IMR-90 (cell line): ENCODE measurements around the gene PTPRN2. TPM values are rescaled to one million over a fixed set of nuclear protein-coding genes. Genes with fewer than 3 reads are reported as not detected.

Experiments used
- ATAC-seq: fragments of 200-7000 bp; cut with Tn5 transposase; 2 replicates; pipeline ENCODE4 v1.9.1; 2020; ENCODE audit warnings: low read depth, mild to moderate bottlenecking, moderate library complexity
- BruUV-seq: library from RNA; stranded (reverse); fragments of 400-500 nt; replicated peaks from 2 replicates; lab custom pipeline; 2021; lab: Mats Ljungman, UMichigan
- CTCF ChIA-PET: fragments of 300-600 bp; formaldehyde crosslinking; extraction: SDS; loops from one replicate; lab custom pipeline; 2021; ENCODE audit warnings: antibody characterized with exemption; lab: Yijun Ruan, JAX
- POLR2A ChIA-PET: fragments of 300-600 bp; sonication (Branson Sonifier 250); formaldehyde crosslinking; loops from one replicate; lab custom pipeline; 2022; ENCODE audit warnings: antibody characterized with exemption; ENCODE audit not compliant: unreplicated experiment; lab: Charles Lee
- DNase-seq: peaks from one replicate; pipeline ENCODE4 v3.0.0; 2013
- H2AFZ ChIP-seq: replicated peaks from 2 replicates; pipeline ENCODE3; 2013; ENCODE audit warnings: low read length, mild to moderate bottlenecking; ENCODE audit not compliant: poor library complexity
- H2AK5ac ChIP-seq: 2 replicates; pipeline ENCODE4 v1.6.1; 2013; ENCODE audit warnings: low read depth, low read length, inconsistent platforms
- H2AK9ac ChIP-seq: replicated peaks from 2 replicates; pipeline ENCODE3; 2013; ENCODE audit warnings: mild to moderate bottlenecking, low read depth, low read length, moderate library complexity; ENCODE audit not compliant: poor library complexity
- H2BK120ac ChIP-seq: 2 replicates; pipeline ENCODE4 v1.6.1; 2013; ENCODE audit warnings: low read depth, low read length, inconsistent platforms
- H2BK15ac ChIP-seq: 3 replicates; pipeline ENCODE4 v1.6.1; 2013; ENCODE audit warnings: low read depth, low read length, inconsistent platforms
- H2BK20ac ChIP-seq: 2 replicates; pipeline ENCODE4 v1.6.1; 2013; ENCODE audit warnings: low read depth, mild to moderate bottlenecking, inconsistent platforms, low read length, moderate library complexity
- H2BK5ac ChIP-seq: 2 replicates; pipeline ENCODE4 v1.6.1; 2013; ENCODE audit warnings: mild to moderate bottlenecking, low read depth, low read length, inconsistent platforms; ENCODE audit not compliant: poor library complexity, severe bottlenecking
- H3K14ac ChIP-seq: replicated peaks from 2 replicates; pipeline ENCODE4 v1.6.1; 2013; ENCODE audit warnings: low read depth, low read length, inconsistent platforms
- H3K18ac ChIP-seq: 2 replicates; pipeline ENCODE4 v1.6.1; 2013; ENCODE audit warnings: low read depth, low read length, control low read depth
- H3K23ac ChIP-seq: 2 replicates; pipeline ENCODE4 v1.6.1; 2013; ENCODE audit warnings: low read depth, low read length, inconsistent platforms
- H3K27ac ChIP-seq: 2 replicates; pipeline ENCODE4 v1.5.1; 2013; ENCODE audit warnings: mild to moderate bottlenecking, control low read depth, low read length; ENCODE audit not compliant: insufficient read depth
- H3K27me3 ChIP-seq: 2 replicates; pipeline ENCODE4 v1.6.1; 2013; ENCODE audit warnings: low read length; ENCODE audit not compliant: control insufficient read depth, insufficient read depth
- H3K36me3 ChIP-seq: 2 replicates; pipeline ENCODE4 v1.6.1; 2013; ENCODE audit warnings: low read length, mixed read lengths; ENCODE audit not compliant: control insufficient read depth, insufficient read depth
- H3K4ac ChIP-seq: 2 replicates; pipeline ENCODE4 v1.6.1; 2013; ENCODE audit warnings: low read depth, low read length, inconsistent platforms
- H3K4me1 ChIP-seq: 2 replicates; pipeline ENCODE4 v1.6.1; 2013; ENCODE audit warnings: low read length, mixed read lengths; ENCODE audit not compliant: control insufficient read depth, insufficient read depth
- H3K4me2 ChIP-seq: 2 replicates; pipeline ENCODE4 v1.6.1; 2013; ENCODE audit warnings: low read depth, mild to moderate bottlenecking, control low read depth, low read length, moderate library complexity
- H3K4me3 ChIP-seq: 2 replicates; pipeline ENCODE4 v1.5.1; 2013; ENCODE audit warnings: low read depth, mild to moderate bottlenecking, control low read depth, low read length, moderate library complexity; ENCODE audit not compliant: insufficient read depth
- H3K56ac ChIP-seq: 2 replicates; pipeline ENCODE4 v1.6.1; 2013; ENCODE audit warnings: low read length, inconsistent platforms; ENCODE audit not compliant: insufficient read depth; ENCODE audit errors: extremely low read depth
- H3K79me1 ChIP-seq, 2 experiments: 2 replicates each; pipeline ENCODE4 v1.6.1; 2013; ENCODE audit warnings: low read length in 2 of 2, inconsistent platforms in 1 of 2, low read depth in 1 of 2
- H3K9ac ChIP-seq: 2 replicates; pipeline ENCODE4 v1.6.1; 2013; ENCODE audit warnings: low read depth, low read length, control low read depth
- H3K9me1 ChIP-seq: 2 replicates; pipeline ENCODE4 v1.6.1; 2013; ENCODE audit warnings: low read length, inconsistent platforms; ENCODE audit not compliant: insufficient read depth
- H3K9me3 ChIP-seq: 2 replicates; pipeline ENCODE4 v1.6.1; 2013; ENCODE audit warnings: low read length; ENCODE audit not compliant: control insufficient read depth, insufficient read depth
- H4K20me1 ChIP-seq: 2 replicates; pipeline ENCODE4 v1.6.1; 2013; ENCODE audit warnings: low read length, inconsistent platforms; ENCODE audit not compliant: insufficient read depth
- H4K5ac ChIP-seq: 2 replicates; pipeline ENCODE4 v1.6.1; 2013; ENCODE audit warnings: mild to moderate bottlenecking, low read depth, low read length, control low read depth
- H4K8ac ChIP-seq, 2 experiments: 2 replicates each; pipeline ENCODE4 v1.6.1; 2013; ENCODE audit warnings: low read depth in 2 of 2, low read length in 2 of 2, control low read depth in 1 of 2, inconsistent platforms in 1 of 2
- H4K91ac ChIP-seq: 2 replicates; pipeline ENCODE4 v1.6.1; 2013; ENCODE audit warnings: low read depth, low read length, inconsistent platforms; ENCODE audit not compliant: insufficient read depth
- BHLHE40 ChIP-seq: fragments of 150-350 bp; IDR thresholded peaks from 2 replicates; pipeline ENCODE4 v1.6.1; 2016; ENCODE audit warnings: mild to moderate bottlenecking, low read depth, low read length
- CEBPB ChIP-seq: IDR thresholded peaks from 2 replicates; pipeline ENCODE4 v1.6.1; 2012; ENCODE audit warnings: low read depth, low read length, improper control_type of control experiment
- CHD1 ChIP-seq: IDR thresholded peaks from 2 replicates; pipeline ENCODE4 v1.6.1; 2012; ENCODE audit warnings: low read depth, low read length, improper control_type of control experiment
- FOS ChIP-seq: fragments of 150-350 bp; IDR thresholded peaks from 2 replicates; pipeline ENCODE4 v1.6.1; 2016; ENCODE audit warnings: low read depth, low read length
- MAFK ChIP-seq: IDR thresholded peaks from 2 replicates; pipeline ENCODE4 v1.6.1; 2012; ENCODE audit warnings: low read depth, low read length, improper control_type of control experiment
- MAZ ChIP-seq: IDR thresholded peaks from 2 replicates; pipeline ENCODE4 v1.6.1; 2012; ENCODE audit warnings: low read depth, mild to moderate bottlenecking, low read length, improper control_type of control experiment, moderate library complexity, borderline replicate concordance
- MXI1 ChIP-seq: IDR thresholded peaks from 2 replicates; pipeline ENCODE4 v1.6.1; 2012; ENCODE audit warnings: low read depth, mild to moderate bottlenecking, low read length, moderate library complexity, borderline replicate concordance
- NFE2L2 ChIP-seq: fragments of 150-350 bp; IDR thresholded peaks from 2 replicates; pipeline ENCODE4 v1.6.1; 2016; ENCODE audit warnings: low read depth, mild to moderate bottlenecking, low read length
- POLR2A ChIP-seq: IDR thresholded peaks from 2 replicates; pipeline ENCODE4 v1.6.1; 2012; ENCODE audit warnings: mild to moderate bottlenecking, low read depth, low read length
- RAD21 ChIP-seq: IDR thresholded peaks from 2 replicates; pipeline ENCODE4 v1.6.1; 2012; ENCODE audit warnings: low read length, improper control_type of control experiment
- RCOR1 ChIP-seq: IDR thresholded peaks from 2 replicates; pipeline ENCODE4 v1.6.1; 2012; ENCODE audit warnings: mild to moderate bottlenecking, low read length, improper control_type of control experiment; ENCODE audit not compliant: insufficient replicate concordance
- RFX5 ChIP-seq: IDR thresholded peaks from 2 replicates; pipeline ENCODE4 v1.8.0; 2012; ENCODE audit warnings: low read depth, mild to moderate bottlenecking, low read length, moderate library complexity
- SMC3 ChIP-seq: fragments of 150-350 bp; IDR thresholded peaks from 2 replicates; pipeline ENCODE4 v1.6.1; 2016; ENCODE audit warnings: low read depth, mild to moderate bottlenecking, antibody characterized with exemption, low read length, moderate library complexity
- WGBS, 2 experiments: methylation state at CpG; one replicate each; pipeline versions ENCODE4 v1.1.5 to v1.1.7; 2013; ENCODE audit warnings: missing lambda C conversion rate in 2 of 2; ENCODE audit not compliant: insufficient read length in 1 of 2; ENCODE audit errors: extremely low coverage in 2 of 2; 5-methylcytosine and 5-hydroxymethylcytosine counted together
- dilution Hi-C: fragments of 300-500 bp; cut with HindIII; formaldehyde crosslinking; loops from one replicate; pipeline ENCODE4 v1.14.3; 2018; ENCODE audit warnings: low sequenced_read_pairs; ENCODE audit not compliant: unreplicated experiment
- in situ Hi-C: fragments of 300-500 bp; cut with MboI; formaldehyde crosslinking; loops from 3 replicates; pipeline ENCODE4 v1.14.3; 2019; ENCODE audit warnings: low sequenced_read_pairs, inconsistent platforms, mixed read lengths
- intact Hi-C: fragments of 100-400 bp; cut with micrococcal nuclease; formaldehyde crosslinking; loops from 2 replicates; pipeline ENCODE4 v1.10.0; 2022
- polyA plus RNA-seq, 3 experiments: library from polyadenylated mRNA; depleted of rRNA; stranded (reverse); fragments of >200 nt; gene quantifications; 2 replicates each; pipeline ENCODE4 v1.2.3, GENCODE V29; 2012; ENCODE audit warnings: low replicate concordance in 1 of 3
- total RNA-seq: library from RNA; depleted of rRNA; stranded (reverse); fragments of >200 nt; gene quantifications from 2 replicates; pipeline ENCODE4 v1.2.3, GENCODE V29; 2012
- TF ChIP-seq, protein P1 (sequence below): conservative IDR thresholded peaks from 2 replicates; pipeline ENCODE4 v1.5.1; 2012; ENCODE audit warnings: mild to moderate bottlenecking, low read depth, low read length, improper control_type of control experiment
- TF ChIP-seq, protein P2 (sequence below): fragments of 150-350 bp; IDR thresholded peaks from 2 replicates; pipeline ENCODE4 v1.6.1; 2017; ENCODE audit warnings: mild to moderate bottlenecking, antibody characterized with exemption, low read length, low read depth
- TF ChIP-seq, protein P3 (sequence below): fragments of 150-350 bp; IDR thresholded peaks from 2 replicates; pipeline ENCODE4 v1.6.1; 2016; ENCODE audit warnings: low read depth, mild to moderate bottlenecking, low read length, moderate library complexity, borderline replicate concordance

The PTPRN2 gene
- total and polyA plus RNA-seq, 2 of the 4 experiments (the other 2 are of a cell fraction) = 0.03 TPM; not detected in 1

DNA sequence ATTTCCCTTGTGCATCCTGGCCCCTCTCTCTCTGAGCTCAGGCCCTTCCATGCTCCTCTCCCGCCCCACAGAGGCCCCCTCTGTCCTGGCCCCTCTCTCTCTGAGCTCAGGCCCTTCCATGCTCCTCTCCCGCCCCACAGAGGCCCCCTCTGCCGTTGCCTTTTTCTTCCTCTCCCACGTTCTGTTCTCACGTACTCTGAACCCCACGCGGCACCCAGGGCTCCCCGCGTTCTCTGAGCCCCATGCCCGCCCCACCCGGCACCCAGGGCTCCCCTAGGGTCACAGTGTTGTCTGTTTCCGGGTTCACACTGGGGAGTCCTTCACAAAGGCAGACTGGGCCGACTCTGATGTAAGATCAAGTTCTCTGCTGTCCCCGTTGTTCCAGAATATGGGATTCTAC, 914.0 kb downstream of the PTPRN2 start:
- Histone ChIP-seq H3K56ac (no peak overlapping the region), H2AK5ac (no peak overlapping the region), H2BK5ac (no peak overlapping the region), H3K9ac (no peak overlapping the region), H2AK9ac (no peak overlapping the region), H3K27ac (no peak overlapping the region), H3K27me3 (no peaks in the 10 kb centered on the region), H3K4me2 (no peak overlapping the region), H2BK20ac (no peak overlapping the region), H4K8ac (no peak overlapping the region), H3K9me3 (peaks cover 49% of the 10 kb centered on the region), H3K18ac (no peak overlapping the region), H3K79me1 (no peaks in the 10 kb centered on the region), H3K4ac (no peak overlapping the region), H4K91ac (no peak overlapping the region), H3K4me1 (no peaks in the 10 kb centered on the region), H3K4me3 (no peak overlapping the region), H4K20me1 (no peaks in the 10 kb centered on the region), H3K9me1 (no peaks in the 10 kb centered on the region), H3K36me3 (no peaks in the 10 kb centered on the region), H4K5ac (no peak overlapping the region), H2BK15ac (no peak overlapping the region), H3K14ac (no peak overlapping the region), H3K23ac (no peak overlapping the region), H2BK120ac (no peak overlapping the region), H2AFZ (no peak overlapping the region)
- CTCF ChIA-PET = no interaction called here
- ATAC-seq = no peak
- no TSS peak for BruUV-seq
- dilution Hi-C loops = no loop called here
- TF ChIP-seq MAZ (no peak), RAD21 (no peak), CEBPB (no peak), MXI1 (no peak), BHLHE40 (no peak), NFE2L2 (no peak), MAFK (no peak), RFX5 (no peak), FOS (no peak), RCOR1 (no peak), POLR2A (no peak), CHD1 (no peak), SMC3 (no peak)
- TF ChIP-seq, protein P1, sequence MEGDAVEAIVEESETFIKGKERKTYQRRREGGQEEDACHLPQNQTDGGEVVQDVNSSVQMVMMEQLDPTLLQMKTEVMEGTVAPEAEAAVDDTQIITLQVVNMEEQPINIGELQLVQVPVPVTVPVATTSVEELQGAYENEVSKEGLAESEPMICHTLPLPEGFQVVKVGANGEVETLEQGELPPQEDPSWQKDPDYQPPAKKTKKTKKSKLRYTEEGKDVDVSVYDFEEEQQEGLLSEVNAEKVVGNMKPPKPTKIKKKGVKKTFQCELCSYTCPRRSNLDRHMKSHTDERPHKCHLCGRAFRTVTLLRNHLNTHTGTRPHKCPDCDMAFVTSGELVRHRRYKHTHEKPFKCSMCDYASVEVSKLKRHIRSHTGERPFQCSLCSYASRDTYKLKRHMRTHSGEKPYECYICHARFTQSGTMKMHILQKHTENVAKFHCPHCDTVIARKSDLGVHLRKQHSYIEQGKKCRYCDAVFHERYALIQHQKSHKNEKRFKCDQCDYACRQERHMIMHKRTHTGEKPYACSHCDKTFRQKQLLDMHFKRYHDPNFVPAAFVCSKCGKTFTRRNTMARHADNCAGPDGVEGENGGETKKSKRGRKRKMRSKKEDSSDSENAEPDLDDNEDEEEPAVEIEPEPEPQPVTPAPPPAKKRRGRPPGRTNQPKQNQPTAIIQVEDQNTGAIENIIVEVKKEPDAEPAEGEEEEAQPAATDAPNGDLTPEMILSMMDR = no peak
- TF ChIP-seq, protein P2, sequence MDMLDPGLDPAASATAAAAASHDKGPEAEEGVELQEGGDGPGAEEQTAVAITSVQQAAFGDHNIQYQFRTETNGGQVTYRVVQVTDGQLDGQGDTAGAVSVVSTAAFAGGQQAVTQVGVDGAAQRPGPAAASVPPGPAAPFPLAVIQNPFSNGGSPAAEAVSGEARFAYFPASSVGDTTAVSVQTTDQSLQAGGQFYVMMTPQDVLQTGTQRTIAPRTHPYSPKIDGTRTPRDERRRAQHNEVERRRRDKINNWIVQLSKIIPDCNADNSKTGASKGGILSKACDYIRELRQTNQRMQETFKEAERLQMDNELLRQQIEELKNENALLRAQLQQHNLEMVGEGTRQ = no peak
- TF ChIP-seq, protein P3, sequence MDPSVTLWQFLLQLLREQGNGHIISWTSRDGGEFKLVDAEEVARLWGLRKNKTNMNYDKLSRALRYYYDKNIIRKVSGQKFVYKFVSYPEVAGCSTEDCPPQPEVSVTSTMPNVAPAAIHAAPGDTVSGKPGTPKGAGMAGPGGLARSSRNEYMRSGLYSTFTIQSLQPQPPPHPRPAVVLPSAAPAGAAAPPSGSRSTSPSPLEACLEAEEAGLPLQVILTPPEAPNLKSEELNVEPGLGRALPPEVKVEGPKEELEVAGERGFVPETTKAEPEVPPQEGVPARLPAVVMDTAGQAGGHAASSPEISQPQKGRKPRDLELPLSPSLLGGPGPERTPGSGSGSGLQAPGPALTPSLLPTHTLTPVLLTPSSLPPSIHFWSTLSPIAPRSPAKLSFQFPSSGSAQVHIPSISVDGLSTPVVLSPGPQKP = no peak
- POLR2A ChIA-PET = no interaction called here
- no peak for DNase-seq
- in situ Hi-C loops = no loop called here
- intact Hi-C loops = no loop called here
- WGBS, 2 experiments = 43% methylated on average over 3 of the region's 14 CpGs; no CpG with 5 or more reads in 1 of the 2 experiments
